Naive thymus-derived CD4-positive, alpha-beta T cell (primary cell): ENCODE results near the gene PTPRK. TPM values are rescaled to one million over a fixed set of nuclear protein-coding genes. Genes with fewer than 3 reads are reported as not detected.
A peak's percentile ranks its signal among the peaks of the same experiment; 100 is the strongest.

ENCODE experiments used
- ATAC-seq: fragments of 150-1000 bp; cut with Tn5 transposase; 2 replicates; pipeline ENCODE4 v1.10.0; 2021; ENCODE audit warnings: mild to moderate bottlenecking, moderate library complexity
- CTCF ChIA-PET: fragments of 350-600 bp; sonication (Branson Sonifier 250); formaldehyde crosslinking; loops from one replicate; lab custom pipeline; 2021; ENCODE audit warnings: antibody characterized with exemption; lab: Charles Lee
- POLR2A ChIA-PET: fragments of 350-600 bp; sonication (Branson Sonifier 250); formaldehyde crosslinking; loops from one replicate; lab custom pipeline; 2021; ENCODE audit warnings: antibody characterized with exemption, inconsistent platforms; lab: Charles Lee
- DNase-seq, 9 donors: peaks; one replicate each; pipeline versions ENCODE4 v3.0.0 to v3.0.0-alpha.2; 2020 to 2022; ENCODE audit warnings: mixed read lengths in 1 of 9
- H3K27ac ChIP-seq: one replicate; pipeline ENCODE4 v1.7.0; 2013; ENCODE audit warnings: mild to moderate bottlenecking, low read depth, low read length, moderate library complexity
- H3K27me3 ChIP-seq, 2 donors: one replicate each; pipeline ENCODE4 v1.7.0; 2013; ENCODE audit warnings: low read length in 2 of 2, mild to moderate bottlenecking in 2 of 2, moderate library complexity in 2 of 2; ENCODE audit not compliant: control insufficient read depth in 2 of 2, insufficient read depth in 2 of 2
- H3K36me3 ChIP-seq, 3 experiments: 1 replicate in 2 of 3; 2 replicates in 1 of 3; pipeline ENCODE4 v1.7.0; 2013; ENCODE audit warnings: low read length in 3 of 3, mild to moderate bottlenecking in 3 of 3, moderate library complexity in 1 of 3; ENCODE audit not compliant: insufficient read depth in 3 of 3, control insufficient read depth in 2 of 3
- H3K4me1 ChIP-seq, 2 donors: one replicate each; pipeline ENCODE4 v1.7.0; 2013; ENCODE audit warnings: low read length in 2 of 2, mild to moderate bottlenecking in 2 of 2, moderate library complexity in 1 of 2; ENCODE audit not compliant: control insufficient read depth in 2 of 2, insufficient read depth in 2 of 2
- H3K4me3 ChIP-seq: 2 replicates; pipeline ENCODE4 v1.7.0; 2013; ENCODE audit warnings: mild to moderate bottlenecking, low read length
- H3K9me3 ChIP-seq, 3 experiments: 1 replicate in 2 of 3; 2 replicates in 1 of 3; pipeline ENCODE4 v1.7.0; 2013; ENCODE audit warnings: low read length in 3 of 3; ENCODE audit not compliant: control insufficient read depth in 2 of 3
- H3K27ac Mint-ChIP-seq, 9 donors: one replicate each; pipeline ENCODE4 v1.8.0; 2020 to 2022; ENCODE audit warnings: mixed read lengths in 9 of 9, mild to moderate bottlenecking in 8 of 9, moderate library complexity in 5 of 9, inconsistent platforms in 2 of 9
- H3K27me3 Mint-ChIP-seq, 5 donors: one replicate each; pipeline ENCODE4 v1.8.0; 2021 to 2022; ENCODE audit warnings: mixed read lengths in 5 of 5, mild to moderate bottlenecking in 1 of 5
- H3K36me3 Mint-ChIP-seq, 5 donors: one replicate each; pipeline ENCODE4 v1.8.0; 2020 to 2022; ENCODE audit warnings: mixed read lengths in 5 of 5, mild to moderate bottlenecking in 3 of 5, inconsistent platforms in 1 of 5
- H3K4me1 Mint-ChIP-seq, 7 donors: one replicate each; pipeline ENCODE4 v1.8.0; 2020 to 2022; ENCODE audit warnings: mixed read lengths in 7 of 7, mild to moderate bottlenecking in 3 of 7, inconsistent platforms in 1 of 7
- H3K4me3 Mint-ChIP-seq, 10 donors: one replicate each; pipeline ENCODE4 v1.8.0; 2020 to 2022; ENCODE audit warnings: mild to moderate bottlenecking in 10 of 10, mixed read lengths in 10 of 10, moderate library complexity in 6 of 10, inconsistent platforms in 2 of 10
- H3K9me3 Mint-ChIP-seq, 11 donors: one replicate each; pipeline ENCODE4 v1.8.0; 2020 to 2022; ENCODE audit warnings: mixed read lengths in 11 of 11, mild to moderate bottlenecking in 4 of 11, inconsistent platforms in 1 of 11, moderate library complexity in 1 of 11
- intact Hi-C, 2 donors: fragments of 100-400 bp; cut with micrococcal nuclease; formaldehyde crosslinking; loops; one replicate each; pipeline ENCODE4 v1.15.1; 2023
- polyA plus RNA-seq, 2 donors: library from polyadenylated mRNA; unstranded; fragments of 300-500 nt; fragmentation: Illumina TruSeq; gene quantifications; one replicate each; pipeline ENCODE4 v1.2.3, GENCODE V29; 2021
- total RNA-seq, 6 experiments: library from RNA in 5 of 6; stranded (reverse) in 5 of 6; gene quantifications; 1 replicate in 5 of 6; 2 replicates in 1 of 6; pipeline ENCODE4 v1.2.3 and lab custom pipeline; 2021 to 2026

The PTPRK gene
- total RNA-seq: 1 to 10 TPM; 1.6 to 6.5 (median 3.9) TPM
- polyA plus RNA-seq: 1 to 10 TPM; 1.3 to 2.3 TPM
- 7.8 reads per million, percentile 31 among the genes with 10 or more reads in this experiment for total RNA-seq (lab: John Stamatoyannopoulos, UW)

DNA sequence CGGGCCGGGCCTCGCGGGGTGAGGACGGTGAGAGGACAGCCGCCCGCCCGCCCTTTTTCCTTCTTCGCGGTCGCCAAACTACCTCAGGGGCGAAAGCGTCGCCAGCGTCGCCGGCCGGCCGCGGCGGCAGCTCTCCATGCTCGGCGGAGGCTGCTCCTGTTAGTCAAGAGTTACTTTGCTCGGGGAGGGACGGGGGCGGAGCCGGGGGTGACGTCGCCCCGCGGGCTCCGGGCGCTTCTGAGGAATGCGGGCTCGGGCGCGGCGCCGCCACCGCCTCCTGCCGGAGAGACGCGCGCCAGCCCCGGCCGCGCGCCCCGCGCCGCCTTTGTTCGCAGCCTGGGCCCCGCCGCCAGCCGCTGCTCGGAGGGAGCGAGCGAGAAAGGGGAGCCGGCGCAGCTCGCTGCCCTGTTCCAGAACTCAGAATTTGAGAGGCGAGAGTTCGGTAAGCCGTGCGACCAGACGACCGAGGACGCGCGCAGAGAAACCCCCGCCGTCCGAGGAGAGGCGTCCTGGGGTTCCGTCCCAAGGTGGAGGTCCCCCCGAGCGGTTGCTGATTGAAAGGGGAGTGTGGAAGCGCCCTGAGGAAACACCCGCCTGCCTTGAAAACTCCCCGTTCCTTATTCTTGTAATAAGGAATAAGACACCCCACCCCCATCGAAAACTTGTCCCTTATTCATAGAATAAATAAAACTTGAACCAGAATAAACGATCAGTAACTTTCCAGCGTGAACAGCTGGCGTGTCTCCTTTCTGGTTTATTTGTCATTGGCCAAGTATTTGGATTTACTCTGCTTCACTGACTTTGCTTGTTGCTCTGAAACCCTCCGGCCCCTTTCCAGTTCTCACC lies at the start of gene PTPRK:
Gene PTPRK (minus strand): TSS at position 164 of the 846 bp plus-strand sequence. CDS start 241 bp downstream, outside the sequence.
- H3K27ac Mint-ChIP-seq: peak within 1 kb of the TSS; percentile 73 to 94 (median 82)
- H3K36me3 Mint-ChIP-seq: no peaks in the 10 kb centered on the region
- H3K9me3 Mint-ChIP-seq: no peaks in the 10 kb centered on the region
- ChIA-PET CTCF (interaction anchor here (0.9 to 1.1 kb wide), 3 partner anchors 665 to 784 kb away, joined by 4 to 6 read pairs (median 4); no protein-coding TSS in a partner anchor), POLR2A (interaction anchor here (0.6 to 1.3 kb wide), 3 partner anchors 603 to 665 kb away, joined by 3 to 4 read pairs (median 3); no protein-coding TSS in a partner anchor)
- Histone ChIP-seq H3K27me3 (no peaks in the 10 kb centered on the region), H3K4me1 (peaks cover 5 to 17% of the 10 kb centered on the region in 2 donors), H3K9me3 (no peaks in the 10 kb centered on the region), H3K36me3 (peaks cover 0 to 3% (median 0%) of the 10 kb centered on the region in 3 experiments), H3K27ac (peak within 1 kb of the TSS; percentile 59), H3K4me3 (peak within 1 kb of the TSS; percentile 77)
- H3K4me1 Mint-ChIP-seq: peaks cover 8 to 22% (median 14%) of the 10 kb centered on the region in 7 donors
- peak within 1 kb of the TSS; percentile 90 to 98 (median 94) for H3K4me3 Mint-ChIP-seq
- H3K27me3 Mint-ChIP-seq: peaks cover 52 to 89% (median 68%) of the 10 kb centered on the region in 5 donors
- peak; percentile 70 to 90 (median 87) for DNase-seq
- ATAC-seq: peak; percentile 95
- intact Hi-C loops: loop anchor here (1.0 to 5.0 kb wide), 11 partner anchors 263 to 1253 kb away; partner anchors contain the start of genes MTCL3 (in 1 of the 2) and THEMIS (in 1 of the 2)

GRCh38 chr6:128567029-128567428 lies 46.6 kb upstream of the PTPRK start:
- DNase-seq (no peak), ATAC-seq (no peak)
- Mint-ChIP-seq H3K9me3 (peaks cover 0 to 4% (median 0%) of the 10 kb centered on the region in 11 donors), H3K4me1 (peaks cover 0 to 5% (median 0%) of the 10 kb centered on the region in 7 donors), H3K4me3 (no peak overlapping the region), H3K36me3 (no peaks in the 10 kb centered on the region), H3K27me3 (peaks cover 0 to 5% (median 0%) of the 10 kb centered on the region in 5 donors), H3K27ac (no peak overlapping the region)
- no peak overlapping the region for H3K4me3 ChIP-seq
- CTCF ChIA-PET: no interaction called here
- no peaks in the 10 kb centered on the region for H3K4me1 ChIP-seq
- POLR2A ChIA-PET: no interaction called here
- no peaks in the 10 kb centered on the region for H3K9me3 ChIP-seq
- intact Hi-C loops: no loop called here
- no peak overlapping the region for H3K27ac ChIP-seq
- no peaks in the 10 kb centered on the region for H3K27me3 ChIP-seq
- H3K36me3 ChIP-seq: no peaks in the 10 kb centered on the region

DNA sequence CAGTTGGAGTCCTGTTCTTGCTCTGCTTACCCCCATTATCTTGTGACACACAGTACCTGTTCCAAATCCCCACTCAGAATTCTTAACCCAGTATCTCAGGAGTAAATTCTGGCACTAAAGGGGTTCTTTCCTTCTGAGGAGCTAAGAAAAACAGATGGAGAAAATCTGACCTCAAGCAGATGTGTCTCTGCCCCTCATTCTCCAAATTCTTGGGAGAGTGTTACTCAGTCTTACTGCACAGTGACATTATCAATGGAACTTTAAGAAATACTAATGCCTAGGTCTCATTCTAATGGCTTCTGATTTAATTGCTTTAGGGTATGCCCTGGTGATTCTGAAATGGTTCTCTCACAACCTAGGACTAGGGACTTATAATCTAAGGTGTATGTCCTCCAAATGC lies 40.6 kb upstream of the PTPRK start:
- peaks cover 0 to 4% (median 0%) of the 10 kb centered on the region in 5 donors for H3K36me3 Mint-ChIP-seq
- POLR2A ChIA-PET: no interaction called here
- H3K36me3 ChIP-seq: no peaks in the 10 kb centered on the region

DNA sequence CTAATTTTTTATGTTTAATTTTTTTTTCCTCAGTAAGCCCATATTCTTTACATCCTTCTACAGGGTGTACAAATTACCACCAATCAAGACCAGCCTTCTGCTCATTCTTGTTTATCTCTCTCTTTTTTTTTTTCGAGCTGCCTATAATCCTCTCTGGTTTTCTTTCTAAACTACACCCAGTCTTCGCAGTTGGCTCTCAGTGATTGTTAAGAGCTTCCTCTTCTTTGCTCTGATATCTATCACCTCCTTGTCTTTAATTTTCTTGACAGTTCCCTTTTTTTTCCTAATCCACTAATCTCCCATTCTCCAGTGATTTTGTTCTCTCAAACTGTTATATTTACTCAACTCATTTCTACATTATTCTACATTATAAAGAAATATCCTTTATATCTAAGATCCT lies 38.5 kb upstream of the PTPRK start:
- H3K4me3 Mint-ChIP-seq: no peak overlapping the region
- ChIA-PET POLR2A (no interaction called here), CTCF (no interaction called here)
- peaks cover 0 to 4% (median 0%) of the 10 kb centered on the region in 5 donors for H3K36me3 Mint-ChIP-seq
- H3K4me1 Mint-ChIP-seq: no peaks in the 10 kb centered on the region
- H3K36me3 ChIP-seq: no peaks in the 10 kb centered on the region
- H3K9me3 Mint-ChIP-seq: peaks cover 0 to 3% (median 0%) of the 10 kb centered on the region in 11 donors
- no peaks in the 10 kb centered on the region for H3K9me3 ChIP-seq
- no peak overlapping the region for H3K27ac Mint-ChIP-seq
- intact Hi-C loops: no loop called here
- H3K27me3 ChIP-seq: no peaks in the 10 kb centered on the region
- DNase-seq (no peak), ATAC-seq (no peak)
- H3K27ac ChIP-seq: no peak overlapping the region
- peaks cover 6 to 24% (median 17%) of the 10 kb centered on the region in 5 donors for H3K27me3 Mint-ChIP-seq
- no peak overlapping the region for H3K4me3 ChIP-seq
- no peaks in the 10 kb centered on the region for H3K4me1 ChIP-seq

More for the DNA sequence above, 40.6 kb upstream of the PTPRK start:
- Histone ChIP-seq H3K4me3 (no peak overlapping the region), H3K4me1 (no peaks in the 10 kb centered on the region), H3K9me3 (no peaks in the 10 kb centered on the region), H3K27me3 (no peaks in the 10 kb centered on the region), H3K27ac (no peak overlapping the region)
- Mint-ChIP-seq H3K27ac (no peak overlapping the region), H3K27me3 (peaks cover 6 to 24% (median 14%) of the 10 kb centered on the region in 5 donors), H3K4me3 (no peak overlapping the region), H3K9me3 (peaks cover 0 to 3% (median 0%) of the 10 kb centered on the region in 11 donors), H3K4me1 (no peaks in the 10 kb centered on the region)
- CTCF ChIA-PET: interaction anchor here (0.6 kb wide), 1 partner anchor 714 kb away, joined by 3 read pairs; no protein-coding TSS in a partner anchor
- intact Hi-C loops: no loop called here
- no peak for ATAC-seq
- no peak for DNase-seq

DNA sequence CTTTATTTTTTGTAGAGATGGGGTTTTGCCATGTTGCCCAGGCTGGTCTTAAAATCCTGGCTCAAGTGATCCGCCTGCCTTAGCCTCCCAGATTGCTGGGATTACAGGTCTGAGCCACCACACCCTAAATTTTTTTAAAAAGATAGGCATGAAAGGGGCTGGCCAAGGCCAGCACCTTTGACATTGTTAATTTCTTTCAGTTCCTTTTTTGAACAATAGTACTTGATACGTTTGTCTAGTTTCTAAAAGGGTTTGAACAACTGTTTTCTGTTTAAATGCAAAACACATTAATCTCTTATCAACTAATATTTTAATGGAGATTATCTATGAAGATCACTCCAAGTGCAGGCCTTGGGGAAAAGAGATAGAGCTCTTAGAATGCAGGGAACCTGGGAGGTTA lies 37.6 kb upstream of the PTPRK start:
- intact Hi-C loops: no loop called here
- H3K36me3 Mint-ChIP-seq: peaks cover 0 to 4% (median 0%) of the 10 kb centered on the region in 5 donors
- H3K27me3 Mint-ChIP-seq: peaks cover 6 to 24% (median 18%) of the 10 kb centered on the region in 5 donors
- H3K9me3 Mint-ChIP-seq: peaks cover 0 to 1% (median 0%) of the 10 kb centered on the region in 11 donors
- Histone ChIP-seq H3K36me3 (no peaks in the 10 kb centered on the region), H3K4me3 (no peak overlapping the region), H3K4me1 (no peaks in the 10 kb centered on the region), H3K27me3 (no peaks in the 10 kb centered on the region), H3K9me3 (no peaks in the 10 kb centered on the region), H3K27ac (no peak overlapping the region)
- no peak for DNase-seq
- H3K4me3 Mint-ChIP-seq: no peak overlapping the region
- ATAC-seq: no peak
- H3K4me1 Mint-ChIP-seq: no peaks in the 10 kb centered on the region
- ChIA-PET POLR2A (no interaction called here), CTCF (no interaction called here)
- H3K27ac Mint-ChIP-seq: no peak overlapping the region

DNA sequence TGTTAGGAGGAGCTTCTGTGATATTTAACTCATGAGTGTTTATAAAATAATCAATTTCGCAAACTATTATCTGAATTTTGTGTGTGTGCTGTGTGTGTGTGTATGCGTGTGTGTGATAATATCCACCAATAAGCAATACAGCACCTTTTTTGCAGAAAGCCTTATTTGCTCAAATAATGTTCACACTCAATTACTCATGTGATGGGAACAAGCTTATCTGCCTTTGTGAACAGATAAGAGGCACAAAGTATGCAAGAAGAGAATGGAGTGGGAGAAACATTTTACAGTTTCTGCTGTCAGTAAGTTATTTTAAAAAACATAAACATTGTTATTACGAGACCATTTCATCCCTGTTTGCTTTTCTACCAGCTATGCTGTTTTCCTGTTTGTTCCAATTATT lies 36.7 kb upstream of the PTPRK start:
- H3K4me3 ChIP-seq: no peak overlapping the region
- H3K27me3 ChIP-seq: no peaks in the 10 kb centered on the region
- peaks cover 6 to 24% (median 19%) of the 10 kb centered on the region in 5 donors for H3K27me3 Mint-ChIP-seq
- ATAC-seq: no peak
- H3K9me3 Mint-ChIP-seq: peaks cover 0 to 1% (median 0%) of the 10 kb centered on the region in 11 donors
- CTCF ChIA-PET: no interaction called here
- no peaks in the 10 kb centered on the region for H3K4me1 Mint-ChIP-seq
- H3K9me3 ChIP-seq: no peaks in the 10 kb centered on the region
- H3K4me1 ChIP-seq: no peaks in the 10 kb centered on the region
- POLR2A ChIA-PET: no interaction called here
- intact Hi-C loops: no loop called here
- no peak overlapping the region for H3K27ac Mint-ChIP-seq
- peaks cover 0 to 4% (median 0%) of the 10 kb centered on the region in 5 donors for H3K36me3 Mint-ChIP-seq
- H3K36me3 ChIP-seq: no peaks in the 10 kb centered on the region
- no peak for DNase-seq
- no peak overlapping the region for H3K4me3 Mint-ChIP-seq
- no peak overlapping the region for H3K27ac ChIP-seq
